Measurements from ENCODE around the gene SKI.
"Not testable (repeated sequence)": the region's sequence is repeated elsewhere in the genome, so short reads cannot be mapped to it uniquely, and the experiment has no call there.

Gene SKI

GRCh38 chr1:2291577-2291976 is 63.5 kb downstream of the SKI start:
- DNase-seq (ENCODE audit: low read depth in 2 of 2), result no peak

GRCh38 chr1:2292725-2293450 is 64.8 kb downstream of the SKI start:
- no peak for DNase-seq (ENCODE audit: low read depth in 2 of 2)

GRCh38 chr1:2294033-2294724 is 66.1 kb downstream of the SKI start:
- DNase-seq (ENCODE audit: low read depth in 2 of 2), result no peak

GRCh38 chr1:2294725-2295078 is 66.6 kb downstream of the SKI start:
- DNase-seq (ENCODE audit: low read depth in 2 of 2), result no peak

- DNase-seq (ENCODE audit: low read depth in 2 of 2), result no peak
Observed at GRCh38 chr1:2295526-2295925, 67.4 kb downstream of the SKI start.

- DNase-seq (ENCODE audit: low read depth in 2 of 2), result not testable (repeated sequence)
Observed at GRCh38 chr1:2296211-2296610, 68.1 kb downstream of the SKI start.

- no peak for DNase-seq (ENCODE audit: low read depth in 2 of 2)
Observed at GRCh38 chr1:2296614-2297013, 68.5 kb downstream of the SKI start.

GRCh38 chr1:2297246-2298011 is 69.3 kb downstream of the SKI start:
- DNase-seq (ENCODE audit: low read depth in 2 of 2), result no peak

- no peak for DNase-seq (ENCODE audit: low read depth in 2 of 2)
Observed at GRCh38 chr1:2298685-2299084, 70.6 kb downstream of the SKI start.

- DNase-seq (ENCODE audit: low read depth in 2 of 2), result no peak
Observed at GRCh38 chr1:2299131-2299627, 71.1 kb downstream of the SKI start.

- peak; percentile 62 to 71 for DNase-seq (ENCODE audit: low read depth in 2 of 2)
Observed at GRCh38 chr1:2300004-2300771, 72.1 kb downstream of the SKI start.

- peak; percentile 80 to 84 for DNase-seq (ENCODE audit: low read depth in 2 of 2)
Observed at GRCh38 chr1:2300851-2301606, 72.9 kb downstream of the SKI start.

GRCh38 chr1:2301607-2302291 is 73.6 kb downstream of the SKI start:
- no peak for DNase-seq (ENCODE audit: low read depth in 2 of 2)

- no peak for DNase-seq (ENCODE audit: low read depth in 2 of 2)
Observed at GRCh38 chr1:2302292-2302925, 74.3 kb downstream of the SKI start.

- no peak for DNase-seq (ENCODE audit: low read depth in 2 of 2)
Observed at GRCh38 chr1:2303016-2303775, 75.1 kb downstream of the SKI start.

GRCh38 chr1:2303781-2304180 is 75.7 kb downstream of the SKI start:
- no peak for DNase-seq (ENCODE audit: low read depth in 2 of 2)

GRCh38 chr1:2304282-2304681 is 76.2 kb downstream of the SKI start:
- DNase-seq (ENCODE audit: low read depth in 2 of 2), result no peak

GRCh38 chr1:2304921-2305681 is 77.0 kb downstream of the SKI start:
- DNase-seq (ENCODE audit: low read depth in 2 of 2), result no peak

Measured in stimulated activated CD8-positive, alpha-beta memory T cell treated with anti-CD3 and anti-CD28 coated beads, Interleukin-15, amount 100 ng/mL, for 4 hours (primary cell).